HFFc6 (cell line): ENCODE measurements around the gene NEU3. TPM values are rescaled to one million over a fixed set of nuclear protein-coding genes. Genes with fewer than 3 reads are reported as not detected.

Experiments used
- DNase-seq: peaks from one replicate; pipeline ENCODE4 v3.0.0-alpha.2; 2018
- H3K27ac Mint-ChIP-seq: 2 replicates; pipeline ENCODE4 v1.8.0; 2020; ENCODE audit warnings: mild to moderate bottlenecking, mixed read lengths
- H3K27me3 Mint-ChIP-seq: 2 replicates; pipeline ENCODE4 v1.8.0; 2021; ENCODE audit warnings: mild to moderate bottlenecking, moderate library complexity, mixed read lengths; ENCODE audit not compliant: insufficient read depth
- H3K36me3 Mint-ChIP-seq: 2 replicates; pipeline ENCODE4 v1.8.0; 2021; ENCODE audit warnings: low read depth, mixed read lengths
- H3K4me1 Mint-ChIP-seq: 2 replicates; pipeline ENCODE4 v1.8.0; 2020; ENCODE audit warnings: low read depth, mixed read lengths
- H3K4me3 Mint-ChIP-seq: 2 replicates; pipeline ENCODE4 v1.8.0; 2020; ENCODE audit warnings: mild to moderate bottlenecking, moderate library complexity, mixed read lengths
- H3K9me3 Mint-ChIP-seq: 2 replicates; pipeline ENCODE4 v1.8.0; 2020; ENCODE audit warnings: mild to moderate bottlenecking, mixed read lengths
- total RNA-seq, 6 experiments: library from RNA; stranded (reverse); fragmentation: NEBNext Ultra II Directional; extraction: Animal tissue kit (Norgen Biotek cat#: 25700); gene quantifications; 2 replicates in 1 of 6; 3 replicates in 5 of 6; pipeline ENCODE4 v1.2.3, GENCODE V29; 2021
- TF ChIP-seq, protein P1 (sequence below): fragments of 200-600 bp; sonication (generic); IDR thresholded peaks from 2 replicates; pipeline ENCODE4 v1.5.0; 2021; ENCODE audit warnings: antibody characterized with exemption, mild to moderate bottlenecking

The NEU3 gene
- total RNA-seq, 6 experiments from 2014 or later = 7.6 to 8.9 (median 8.4) TPM

DNA sequence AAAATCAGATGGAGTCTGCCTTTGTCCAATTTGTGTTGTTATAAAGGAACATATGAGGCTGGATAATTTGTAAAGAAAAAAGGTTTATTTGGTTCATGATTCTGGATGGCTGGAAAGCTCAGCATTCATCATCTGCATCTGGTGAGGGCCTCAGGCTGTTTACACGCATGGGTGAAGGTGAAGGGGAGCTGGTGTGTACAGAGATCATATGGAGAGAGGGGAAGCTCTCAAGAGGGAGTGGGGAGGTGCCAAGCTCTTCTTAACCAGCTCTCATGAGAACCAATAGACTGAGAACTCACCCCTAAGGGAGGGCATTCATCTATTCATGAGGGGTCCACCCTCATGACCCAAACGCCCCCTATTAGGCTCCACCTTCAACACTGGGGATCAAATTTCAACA is 40.0 kb downstream of the NEU3 start:
- no peak for DNase-seq
- H3K9me3 Mint-ChIP-seq = no peaks in the 10 kb centered on the region
- H3K27ac Mint-ChIP-seq = no peak overlapping the region
- H3K36me3 Mint-ChIP-seq = no peaks in the 10 kb centered on the region
- no peak overlapping the region for H3K4me3 Mint-ChIP-seq
- H3K27me3 Mint-ChIP-seq = peaks cover 4% of the 10 kb centered on the region
- peaks cover 20% of the 10 kb centered on the region for H3K4me1 Mint-ChIP-seq
- TF ChIP-seq, protein P1, sequence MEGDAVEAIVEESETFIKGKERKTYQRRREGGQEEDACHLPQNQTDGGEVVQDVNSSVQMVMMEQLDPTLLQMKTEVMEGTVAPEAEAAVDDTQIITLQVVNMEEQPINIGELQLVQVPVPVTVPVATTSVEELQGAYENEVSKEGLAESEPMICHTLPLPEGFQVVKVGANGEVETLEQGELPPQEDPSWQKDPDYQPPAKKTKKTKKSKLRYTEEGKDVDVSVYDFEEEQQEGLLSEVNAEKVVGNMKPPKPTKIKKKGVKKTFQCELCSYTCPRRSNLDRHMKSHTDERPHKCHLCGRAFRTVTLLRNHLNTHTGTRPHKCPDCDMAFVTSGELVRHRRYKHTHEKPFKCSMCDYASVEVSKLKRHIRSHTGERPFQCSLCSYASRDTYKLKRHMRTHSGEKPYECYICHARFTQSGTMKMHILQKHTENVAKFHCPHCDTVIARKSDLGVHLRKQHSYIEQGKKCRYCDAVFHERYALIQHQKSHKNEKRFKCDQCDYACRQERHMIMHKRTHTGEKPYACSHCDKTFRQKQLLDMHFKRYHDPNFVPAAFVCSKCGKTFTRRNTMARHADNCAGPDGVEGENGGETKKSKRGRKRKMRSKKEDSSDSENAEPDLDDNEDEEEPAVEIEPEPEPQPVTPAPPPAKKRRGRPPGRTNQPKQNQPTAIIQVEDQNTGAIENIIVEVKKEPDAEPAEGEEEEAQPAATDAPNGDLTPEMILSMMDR = no peak

DNA sequence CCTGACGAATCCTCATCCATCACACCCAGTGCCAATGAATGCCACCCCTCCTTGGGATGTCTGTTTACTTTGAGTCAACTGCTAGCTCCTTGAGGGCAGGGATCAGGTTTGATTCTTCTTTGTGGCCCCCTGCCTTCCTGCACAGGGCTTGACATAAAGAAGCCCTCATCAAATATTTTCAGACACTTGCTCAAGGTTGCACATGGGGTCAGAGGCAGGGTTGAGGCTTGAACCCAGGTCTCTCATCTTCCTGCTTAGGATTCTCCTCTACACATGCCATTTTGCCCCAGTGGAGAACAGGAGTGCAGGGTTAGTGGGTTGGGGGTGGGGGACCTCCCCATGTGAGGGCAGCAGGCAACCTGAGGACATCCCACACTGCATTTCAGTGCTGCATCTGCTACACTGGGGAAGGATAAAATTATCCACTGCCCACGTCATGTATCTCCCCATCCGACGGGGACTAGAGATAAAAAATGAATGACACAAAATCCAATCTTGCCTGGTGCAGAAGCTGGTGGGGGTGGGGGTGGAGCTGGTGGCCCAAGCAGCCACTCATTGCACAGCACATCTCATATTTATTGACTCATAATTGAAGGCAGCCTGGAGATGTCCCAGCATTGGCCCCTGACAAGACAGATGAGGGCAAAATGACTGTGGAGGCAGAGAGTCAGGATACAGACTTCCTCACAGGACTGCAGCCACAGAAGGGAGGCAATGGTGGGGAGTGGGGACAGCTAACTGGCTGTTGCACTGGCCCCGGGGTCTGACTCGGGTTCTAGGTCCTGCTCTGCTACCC is 41.3 kb downstream of the NEU3 start:
- Mint-ChIP-seq H3K4me1 (peaks cover 20% of the 10 kb centered on the region), H3K27me3 (peaks cover 4% of the 10 kb centered on the region), H3K4me3 (no peak overlapping the region), H3K27ac (no peak overlapping the region), H3K9me3 (no peaks in the 10 kb centered on the region), H3K36me3 (no peaks in the 10 kb centered on the region)
- TF ChIP-seq, protein P1 = no peak
- no peak for DNase-seq

GRCh38 chr11:75031224-75031753 is 42.6 kb downstream of the NEU3 start:
- 0 out of 2 replicates have a peak overlapping the region, but pooled peaks have one; percentile 1 for H3K4me3 Mint-ChIP-seq
- H3K27me3 Mint-ChIP-seq = peaks cover 4% of the 10 kb centered on the region

GRCh38 chr11:75031771-75032549 is 43.2 kb downstream of the NEU3 start:
- Mint-ChIP-seq H3K9me3 (no peaks in the 10 kb centered on the region), H3K4me3 (no peak overlapping the region), H3K27me3 (peaks cover 4% of the 10 kb centered on the region), H3K4me1 (peaks cover 30% of the 10 kb centered on the region), H3K27ac (peak overlapping the region; percentile 60), H3K36me3 (no peaks in the 10 kb centered on the region)
- peak; percentile 61 for DNase-seq
- TF ChIP-seq, protein P1 = peak; percentile 91

More at GRCh38 chr11:75031224-75031753, 42.6 kb downstream of the NEU3 start:
- Mint-ChIP-seq H3K9me3 (no peaks in the 10 kb centered on the region), H3K4me1 (peaks cover 30% of the 10 kb centered on the region), H3K27ac (peak overlapping the region; percentile 60), H3K36me3 (no peaks in the 10 kb centered on the region)
- DNase-seq = peak; percentile 80
- TF ChIP-seq, protein P1 = no peak

DNA sequence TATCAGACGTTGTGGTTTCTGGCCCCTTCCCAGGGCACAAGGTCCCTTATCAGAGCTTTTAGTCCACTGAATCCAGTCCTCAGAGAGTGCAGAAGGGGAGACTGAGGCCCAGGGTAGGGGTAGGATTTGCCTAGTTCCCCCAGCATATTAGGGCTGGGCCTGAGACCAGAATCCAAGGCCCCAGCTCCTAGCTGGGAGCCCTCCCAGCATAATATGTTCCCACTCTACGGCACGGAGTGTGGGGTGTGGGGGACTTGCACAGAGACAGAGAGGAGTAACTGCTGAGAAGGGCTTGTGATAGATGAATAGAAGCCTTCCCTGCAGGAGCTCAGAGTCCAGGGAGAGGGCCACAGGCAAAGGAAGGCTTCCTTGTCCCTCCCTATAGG is 43.8 kb downstream of the NEU3 start:
- no peak overlapping the region for H3K4me3 Mint-ChIP-seq
- H3K36me3 Mint-ChIP-seq = no peaks in the 10 kb centered on the region
- no peak for DNase-seq
- TF ChIP-seq, protein P1 = no peak
- peaks cover 30% of the 10 kb centered on the region for H3K4me1 Mint-ChIP-seq
- H3K9me3 Mint-ChIP-seq = no peaks in the 10 kb centered on the region
- no peak overlapping the region for H3K27ac Mint-ChIP-seq
- peaks cover 4% of the 10 kb centered on the region for H3K27me3 Mint-ChIP-seq
